KMS-11 (cell line): ENCODE data around the gene TTC4.

Experiments
- H2AFZ ChIP-seq: fragments of 200-600 bp; sonication (generic); 2 replicates; pipeline ENCODE4 v1.6.1; 2016; ENCODE audit warnings: antibody characterized with exemption, mixed run types, low read depth
- H3K27ac ChIP-seq: fragments of 200-600 bp; sonication (generic); 2 replicates; pipeline ENCODE4 v1.6.1; 2016; ENCODE audit warnings: mild to moderate bottlenecking, mixed run types
- H3K27me3 ChIP-seq: fragments of 200-600 bp; sonication (generic); 2 replicates; pipeline ENCODE4 v1.6.1; 2017; ENCODE audit warnings: mild to moderate bottlenecking, low read depth, mixed run types, moderate library complexity; ENCODE audit not compliant: insufficient read depth
- H3K36me3 ChIP-seq: fragments of 200-600 bp; sonication (generic); 2 replicates; pipeline ENCODE4 v1.6.1; 2017; ENCODE audit warnings: mild to moderate bottlenecking, mixed run types; ENCODE audit not compliant: insufficient read depth
- H3K4me1 ChIP-seq: fragments of 200-600 bp; sonication (generic); 2 replicates; pipeline ENCODE4 v1.6.1; 2016; ENCODE audit warnings: mild to moderate bottlenecking, low read depth, mixed run types; ENCODE audit not compliant: poor library complexity, severe bottlenecking
- H3K4me2 ChIP-seq: fragments of 200-600 bp; sonication (generic); 2 replicates; pipeline ENCODE4 v1.7.0; 2016; ENCODE audit warnings: mild to moderate bottlenecking, mixed run types
- H3K4me3 ChIP-seq: fragments of 200-600 bp; sonication (generic); IDR thresholded peaks from 2 replicates; pipeline ENCODE4 v1.6.1; 2017; ENCODE audit warnings: low read depth, low read length, mixed read lengths; ENCODE audit not compliant: insufficient read depth
- H3K79me2 ChIP-seq: fragments of 200-600 bp; sonication (generic); 2 replicates; pipeline ENCODE4 v1.6.1; 2016; ENCODE audit warnings: low read depth, mixed run types; ENCODE audit not compliant: insufficient read depth
- H3K9ac ChIP-seq: fragments of 200-600 bp; sonication (generic); 2 replicates; pipeline ENCODE4 v1.6.1; 2016; ENCODE audit warnings: mild to moderate bottlenecking, mixed run types
- H4K20me1 ChIP-seq: fragments of 200-600 bp; sonication (generic); 2 replicates; pipeline ENCODE4 v1.6.1; 2016; ENCODE audit warnings: mild to moderate bottlenecking, mixed run types; ENCODE audit not compliant: insufficient read depth
- CTCF ChIP-seq: fragments of 200-600 bp; sonication (generic); conservative IDR thresholded peaks from 2 replicates; pipeline ENCODE4 v1.6.1; 2017; ENCODE audit warnings: low read depth, mild to moderate bottlenecking, antibody characterized with exemption, low read length, moderate library complexity, mixed read lengths

TTC4 gene

GRCh38 chr1:54715493-54716298 is at the start of gene TTC4:
TTC4 (plus strand) TSS chr1:54715861; CDS start chr1:54715909, 48 bp downstream.
- Histone ChIP-seq H3K4me3 (no peak within 1 kb of the TSS), H3K36me3 (no peaks in the 10 kb centered on the region), H3K27me3 (no peaks in the 10 kb centered on the region), H3K4me1 (no peaks in the 10 kb centered on the region), H4K20me1 (no peaks in the 10 kb centered on the region), H3K9ac (peak within 1 kb of the TSS; percentile 32; the same call in 1 of the 2 replicates), H3K79me2 (0 out of 2 replicates have a peak, but pooled peaks cover 6% of the 10 kb centered on the region), H3K4me2 (peak within 1 kb of the TSS; percentile 21; the same call in 1 of the 2 replicates), H3K27ac (no peak within 1 kb of the TSS), H2AFZ (peak within 1 kb of the TSS; percentile 73)
- no peak for TF ChIP-seq CTCF

- Histone ChIP-seq H3K4me2 (no peak overlapping the region), H3K79me2 (no peaks in the 10 kb centered on the region), H3K27ac (no peak overlapping the region), H4K20me1 (no peaks in the 10 kb centered on the region), H2AFZ (no peak overlapping the region), H3K4me1 (no peaks in the 10 kb centered on the region), H3K27me3 (no peaks in the 10 kb centered on the region), H3K9ac (no peak overlapping the region), H3K36me3 (no peaks in the 10 kb centered on the region), H3K4me3 (no peak overlapping the region)
- no peak for TF ChIP-seq CTCF
Measured at GRCh38 chr1:54666333-54666732, 49.3 kb upstream of the TTC4 start.

GRCh38 chr1:54667797-54668196 is 47.9 kb upstream of the TTC4 start:
- Histone ChIP-seq H3K79me2 (no peaks in the 10 kb centered on the region), H3K36me3 (no peaks in the 10 kb centered on the region), H2AFZ (no peak overlapping the region), H4K20me1 (no peaks in the 10 kb centered on the region), H3K4me2 (no peak overlapping the region), H3K27me3 (no peaks in the 10 kb centered on the region), H3K4me3 (no peak overlapping the region), H3K9ac (no peak overlapping the region), H3K27ac (no peak overlapping the region), H3K4me1 (peaks cover 4% of the 10 kb centered on the region)
- no peak for TF ChIP-seq CTCF

DNA sequence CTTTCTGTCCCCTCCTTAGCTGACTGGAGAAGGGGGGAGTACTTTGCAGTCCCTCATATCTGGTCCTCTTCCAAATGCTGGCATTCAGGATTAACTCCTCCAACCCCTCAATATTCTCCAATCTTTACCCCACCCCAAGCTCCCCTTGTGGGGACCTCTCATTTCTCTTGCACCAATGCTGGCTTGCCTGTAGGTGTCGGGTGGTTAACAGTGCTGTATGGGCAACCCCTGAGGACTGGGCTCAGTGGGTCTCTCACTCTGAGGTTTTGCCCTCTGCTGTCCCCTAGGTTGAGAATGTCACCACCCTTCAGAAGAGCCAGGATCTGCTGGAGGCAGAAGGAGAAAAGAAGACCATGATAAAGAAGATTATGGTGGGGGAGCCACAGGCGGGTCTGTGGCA is 47.1 kb upstream of the TTC4 start:
- no peaks in the 10 kb centered on the region for H3K27me3 ChIP-seq
- no peak for TF ChIP-seq CTCF
- no peak overlapping the region for H3K27ac ChIP-seq
- H2AFZ ChIP-seq: no peak overlapping the region
- H3K4me3 ChIP-seq: no peak overlapping the region
- no peak overlapping the region for H3K4me2 ChIP-seq
- H3K9ac ChIP-seq: no peak overlapping the region
- no peaks in the 10 kb centered on the region for H3K36me3 ChIP-seq
- H3K4me1 ChIP-seq: peaks cover 4% of the 10 kb centered on the region
- no peaks in the 10 kb centered on the region for H4K20me1 ChIP-seq
- H3K79me2 ChIP-seq: no peaks in the 10 kb centered on the region
